Measurements from ENCODE around the gene DLG2. TPM values are rescaled to one million over a fixed set of nuclear protein-coding genes. Genes with fewer than 3 reads are reported as not detected.
"Not testable (repeated sequence)": the region's sequence is repeated elsewhere in the genome, so short reads cannot be mapped to it uniquely, and the experiment has no call there.

Gene DLG2
- total RNA-seq, 1 experiment from 2014 or later = not detected

- in situ Hi-C loops (cut with HindIII; ENCODE audit: low pct_unique_long_range_greater_than_20kb, low sequenced_read_pairs) = no loop called here
- no peak for DNase-seq (ENCODE audit: low read depth, low spot score)
Observed at GRCh38 chr11:84889556-84889955, 737.6 kb downstream of the DLG2 start.

GRCh38 chr11:84887055-84887629, 740.0 kb downstream of the DLG2 start:
- in situ Hi-C loops (cut with HindIII; ENCODE audit: low pct_unique_long_range_greater_than_20kb, low sequenced_read_pairs) = no loop called here
- no peak for DNase-seq (ENCODE audit: low read depth, low spot score)

DNA sequence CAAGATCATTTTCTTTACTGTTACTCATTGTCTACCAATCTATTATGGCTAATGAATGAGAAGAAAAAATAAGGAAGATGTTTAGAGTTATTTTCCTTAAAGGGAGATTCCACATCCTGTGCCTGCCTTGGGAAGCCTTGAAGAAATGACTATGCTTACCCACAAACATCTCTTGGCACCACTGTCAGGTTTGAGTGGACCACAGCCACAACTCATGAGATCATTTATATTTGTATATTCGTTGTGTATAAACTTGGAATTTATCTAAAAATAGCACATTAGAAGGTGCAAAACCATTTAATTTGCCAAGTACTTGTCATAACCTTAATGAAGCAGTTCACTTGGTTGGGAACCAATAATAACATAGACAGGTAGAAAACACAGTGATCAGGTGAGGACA, 740.8 kb downstream of the DLG2 start:
- in situ Hi-C loops (cut with HindIII; ENCODE audit: low pct_unique_long_range_greater_than_20kb, low sequenced_read_pairs) = no loop called here
- DNase-seq (ENCODE audit: low read depth, low spot score) = no peak

- DNase-seq (ENCODE audit: low read depth, low spot score) = no peak
- in situ Hi-C loops (cut with HindIII; ENCODE audit: low pct_unique_long_range_greater_than_20kb, low sequenced_read_pairs) = no loop called here
Observed at GRCh38 chr11:84884836-84885235, 742.3 kb downstream of the DLG2 start.

- in situ Hi-C loops (cut with HindIII; ENCODE audit: low pct_unique_long_range_greater_than_20kb, low sequenced_read_pairs) = no loop called here
- no peak for DNase-seq (ENCODE audit: low read depth, low spot score)
Observed at GRCh38 chr11:84882056-84882455, 745.1 kb downstream of the DLG2 start.

DNA sequence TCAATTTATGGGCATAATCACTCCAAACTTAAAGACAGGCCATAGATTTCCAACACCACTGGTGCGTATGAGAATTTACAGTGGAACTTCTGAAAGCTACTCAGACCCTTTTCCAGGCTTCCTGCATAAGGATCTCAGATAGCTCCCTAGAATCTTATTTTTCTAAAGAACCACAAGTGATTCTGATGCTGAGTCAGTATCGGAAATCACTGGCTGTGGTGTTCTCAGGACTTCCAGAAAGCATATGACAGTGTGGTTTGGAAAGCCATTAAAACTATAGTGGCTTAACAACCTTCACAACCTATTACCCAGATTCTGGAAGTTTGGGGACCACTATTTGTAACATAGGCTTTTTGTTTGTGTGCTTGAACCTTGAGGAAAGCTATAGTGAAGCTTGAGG, 756.0 kb downstream of the DLG2 start:
- in situ Hi-C loops (cut with HindIII; ENCODE audit: low pct_unique_long_range_greater_than_20kb, low sequenced_read_pairs) = no loop called here
- no peak for DNase-seq (ENCODE audit: low read depth, low spot score)

- in situ Hi-C loops (cut with HindIII; ENCODE audit: low pct_unique_long_range_greater_than_20kb, low sequenced_read_pairs) = no loop called here
- no peak for DNase-seq (ENCODE audit: low read depth, low spot score)
Observed at GRCh38 chr11:84870486-84870885, 756.7 kb downstream of the DLG2 start.

GRCh38 chr11:84866922-84867321, 760.2 kb downstream of the DLG2 start:
- DNase-seq (ENCODE audit: low read depth, low spot score) = no peak
- in situ Hi-C loops (cut with HindIII; ENCODE audit: low pct_unique_long_range_greater_than_20kb, low sequenced_read_pairs) = no loop called here

GRCh38 chr11:84865791-84866535, 761.2 kb downstream of the DLG2 start:
- in situ Hi-C loops (cut with HindIII; ENCODE audit: low pct_unique_long_range_greater_than_20kb, low sequenced_read_pairs) = no loop called here
- DNase-seq (ENCODE audit: low read depth, low spot score) = no peak

DNA sequence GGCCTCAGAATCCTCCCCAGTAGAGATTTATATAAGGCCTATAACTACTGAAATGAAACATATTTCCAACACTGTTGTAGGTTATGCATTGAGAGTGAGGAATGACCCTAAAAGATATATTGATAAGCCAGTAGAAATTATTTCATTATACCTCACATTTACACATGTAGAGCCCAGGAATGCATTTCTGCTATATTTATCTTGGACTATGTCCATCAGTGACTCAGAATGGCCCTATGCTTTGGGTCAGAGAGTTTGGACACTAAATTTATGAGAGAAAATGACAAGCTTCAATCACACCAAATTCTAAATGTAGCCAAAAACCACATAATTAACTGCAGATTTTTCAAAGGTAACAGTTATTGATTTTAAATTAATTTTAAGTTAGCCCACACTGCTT, 761.9 kb downstream of the DLG2 start:
- DNase-seq (ENCODE audit: low read depth, low spot score) = no peak

DNA sequence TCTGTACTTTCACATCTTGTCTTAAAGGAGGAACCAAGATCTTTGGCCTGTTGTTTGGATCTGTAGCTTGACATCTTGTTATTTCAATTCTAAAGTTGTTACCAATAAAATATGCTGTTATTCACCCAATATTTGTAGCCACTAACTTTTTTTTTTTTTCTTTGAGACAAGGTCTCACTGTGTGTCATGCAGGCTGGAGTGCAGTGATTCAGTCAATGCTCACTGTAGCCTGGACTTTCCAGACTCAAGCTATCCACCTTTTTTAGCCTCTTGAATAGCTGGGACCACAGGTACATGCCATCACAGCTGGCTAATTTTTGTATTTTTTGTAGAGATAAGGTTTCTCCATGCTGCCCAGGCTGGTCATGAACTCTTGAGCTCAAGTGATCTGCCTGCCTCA, 769.4 kb downstream of the DLG2 start:
- in situ Hi-C loops (cut with HindIII; ENCODE audit: low pct_unique_long_range_greater_than_20kb, low sequenced_read_pairs) = no loop called here
- DNase-seq (ENCODE audit: low read depth, low spot score) = no peak

More for the DNA sequence above, 761.9 kb downstream of the DLG2 start:
- in situ Hi-C loops (cut with HindIII; ENCODE audit: low pct_unique_long_range_greater_than_20kb, low sequenced_read_pairs) = no loop called here

GRCh38 chr11:84855508-84856245, 771.5 kb downstream of the DLG2 start:
- no peak for DNase-seq (ENCODE audit: low read depth, low spot score)
- in situ Hi-C loops (cut with HindIII; ENCODE audit: low pct_unique_long_range_greater_than_20kb, low sequenced_read_pairs) = no loop called here

DNA sequence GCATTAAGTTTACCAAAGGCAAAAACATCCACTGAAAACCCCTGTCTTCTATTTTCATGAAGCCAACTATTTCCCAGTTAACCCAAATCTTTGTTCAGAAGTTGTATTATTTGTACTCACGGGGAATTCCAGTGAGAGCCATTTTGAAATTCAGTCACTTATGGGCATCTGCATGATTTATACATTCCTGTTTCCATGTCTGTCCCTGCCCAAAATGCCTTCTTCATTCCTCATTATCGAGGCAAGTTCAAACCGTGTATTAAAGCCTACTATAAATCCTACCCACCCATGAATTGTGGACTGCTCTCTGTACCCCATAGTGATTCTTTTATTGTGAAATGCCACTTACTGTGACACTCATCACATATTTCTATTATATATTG, 772.7 kb downstream of the DLG2 start:
- in situ Hi-C loops (cut with HindIII; ENCODE audit: low pct_unique_long_range_greater_than_20kb, low sequenced_read_pairs) = no loop called here
- DNase-seq (ENCODE audit: low read depth, low spot score) = no peak

- DNase-seq (ENCODE audit: low read depth, low spot score) = no peak
- in situ Hi-C loops (cut with HindIII; ENCODE audit: low pct_unique_long_range_greater_than_20kb, low sequenced_read_pairs) = no loop called here
Observed at GRCh38 chr11:84853841-84854497, 773.2 kb downstream of the DLG2 start.

DNA sequence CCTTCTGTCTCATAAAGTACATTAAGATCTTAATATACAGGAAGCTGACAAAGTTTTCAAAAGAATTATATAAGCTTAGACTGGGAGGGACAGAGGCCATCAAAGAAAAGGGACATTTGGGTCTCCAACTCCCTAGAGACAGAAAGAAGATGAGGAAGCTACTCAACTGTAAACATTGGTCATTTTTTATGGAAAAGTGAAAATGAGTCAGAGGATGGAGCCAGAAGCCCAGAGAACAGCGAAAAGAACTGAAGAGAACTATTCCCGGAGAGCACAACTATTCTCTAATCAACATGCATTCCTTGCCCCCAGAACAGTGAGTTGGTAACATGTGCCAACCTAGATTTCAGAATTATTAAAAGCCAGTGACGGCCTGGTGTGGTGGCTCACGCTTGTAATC, 779.3 kb downstream of the DLG2 start:
- in situ Hi-C loops (cut with HindIII; ENCODE audit: low pct_unique_long_range_greater_than_20kb, low sequenced_read_pairs) = no loop called here

GRCh38 chr11:84840201-84840600, 786.9 kb downstream of the DLG2 start:
- DNase-seq (ENCODE audit: low read depth, low spot score); in situ Hi-C loops (cut with HindIII; ENCODE audit: low pct_unique_long_range_greater_than_20kb, low sequenced_read_pairs): not testable (repeated sequence)

More for the DNA sequence above, 779.3 kb downstream of the DLG2 start:
- no peak for DNase-seq (ENCODE audit: low read depth, low spot score)

DNA sequence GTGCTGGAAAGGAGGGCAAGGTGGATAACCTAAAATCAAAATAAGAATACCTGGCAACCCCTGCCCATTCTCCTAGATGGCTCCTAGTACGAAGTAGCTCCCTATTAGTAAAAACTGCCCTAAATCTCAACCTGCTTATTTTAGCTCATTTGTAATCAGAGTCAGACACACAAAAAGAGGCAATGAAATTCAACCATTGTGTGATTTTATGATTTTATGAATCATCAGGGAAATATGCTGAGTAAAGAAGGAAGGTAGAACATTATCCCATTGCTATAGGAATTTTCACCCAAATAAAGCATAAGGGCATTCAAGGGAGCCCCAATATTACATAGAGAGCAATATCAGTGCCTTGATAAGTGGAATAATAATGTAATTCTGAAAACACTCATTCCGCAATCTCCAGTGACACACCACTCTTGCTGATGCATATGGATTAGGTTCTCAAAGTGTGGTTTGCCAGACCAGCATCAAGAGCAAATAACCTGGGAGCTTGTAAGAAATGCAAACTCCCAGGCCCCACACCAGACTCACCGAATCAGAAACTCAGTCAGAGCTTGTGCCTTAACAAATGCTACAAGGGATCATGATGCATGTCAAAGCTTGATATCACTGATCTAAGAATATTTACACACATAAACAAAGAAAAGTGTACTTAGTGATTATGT, 789.6 kb downstream of the DLG2 start:
- DNase-seq (ENCODE audit: low read depth, low spot score) = no peak
- in situ Hi-C loops (cut with HindIII; ENCODE audit: low pct_unique_long_range_greater_than_20kb, low sequenced_read_pairs) = no loop called here

GRCh38 chr11:84836371-84836770, 790.8 kb downstream of the DLG2 start:
- in situ Hi-C loops (cut with HindIII; ENCODE audit: low pct_unique_long_range_greater_than_20kb, low sequenced_read_pairs) = no loop called here
- no peak for DNase-seq (ENCODE audit: low read depth, low spot score)
